ENCODE results near the gene FAM200A. TPM values are rescaled to one million over a fixed set of nuclear protein-coding genes. Genes with fewer than 3 reads are reported as not detected.

Gene FAM200A
- total RNA-seq, 1 experiment from 2014 or later, result 4.7 TPM

DNA sequence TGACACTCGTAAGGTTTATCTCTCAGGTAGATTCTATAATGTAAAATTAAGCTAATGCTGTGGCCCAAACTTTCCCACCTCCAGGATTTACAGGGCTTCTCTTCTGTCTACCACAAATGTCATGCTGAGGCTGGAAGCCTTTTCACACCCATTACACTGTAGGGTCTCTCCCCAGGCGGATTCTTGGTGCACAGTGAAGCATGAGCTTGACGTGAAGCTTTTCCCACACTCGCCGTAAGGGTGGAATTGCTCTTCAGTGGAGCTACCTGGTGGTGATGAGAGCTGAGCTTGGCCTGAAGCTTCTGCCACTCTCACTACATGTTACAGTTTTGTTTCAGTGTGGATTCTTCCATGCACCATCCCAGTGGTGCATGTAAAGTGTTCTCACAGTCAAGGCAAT is 11.4 kb downstream of the FAM200A start:
- CTCF ChIA-PET, result no interaction called here
- POLR2A ChIA-PET, result interaction anchor here (1.1 kb wide), 1 partner anchor 19 kb away, joined by 3 read pairs; no protein-coding TSS in a partner anchor
- Histone ChIP-seq H3K27me3 (ENCODE audit: insufficient read depth, low read length) (no peaks in the 10 kb centered on the region), H3K36me3 (ENCODE audit: control insufficient read depth in 1 of 2, insufficient read depth in 2 of 2, low read length in 2 of 2) (no peaks in the 10 kb centered on the region), H3K9me3 (ENCODE audit: control insufficient read depth in 1 of 2, insufficient read depth in 1 of 2, low read depth in 1 of 2, low read length in 2 of 2) (peaks cover 7 to 13% of the 10 kb centered on the region in 2 experiments; a peak in 2 of 4 replicates), H4K20me1 (ENCODE audit: insufficient read depth) (no peaks in the 10 kb centered on the region), H3K4me1 (ENCODE audit: control insufficient read depth in 1 of 2, insufficient read depth in 2 of 2, low read length in 2 of 2) (no peaks in the 10 kb centered on the region), H3K9ac (ENCODE audit: low read length) (no peak overlapping the region), H3K27ac (ENCODE audit: low read depth, low read length) (no peak overlapping the region), H2AFZ (ENCODE audit: low read depth, low read length, poor library complexity, severe bottlenecking) (no peak overlapping the region), H3K79me2 (ENCODE audit: insufficient read depth, low read length) (no peaks in the 10 kb centered on the region), H3K4me2 (ENCODE audit: low read length) (no peak overlapping the region), H3K9me2 (ENCODE audit: insufficient read depth) (no peaks in the 10 kb centered on the region), H3K4me3 (replicated peaks in 1 of 2; ENCODE audit: low read depth in 1 of 2, low read length in 2 of 2) (no peak overlapping the region)
- intact Hi-C loops (cut with micrococcal nuclease), result no loop called here
- ATAC-seq (no peak), DNase-seq (ENCODE audit: low read depth, low spot score) (no peak)
- TF ChIP-seq CBX3 (IDR thresholded peaks at IDR 0.05; ENCODE audit: low read depth) (no peak), SIN3A (IDR thresholded peaks at IDR 0.05; ENCODE audit: low read depth) (no peak), JUND (IDR thresholded peaks at IDR 0.05) (no peak), TCF7L2 (IDR thresholded peaks at IDR 0.05; ENCODE audit: borderline replicate concordance, extremely low read depth, insufficient read depth, insufficient read length) (no peak), EGR1 (IDR thresholded peaks at IDR 0.05; ENCODE audit: low read depth) (no peak), SP1 (IDR thresholded peaks at IDR 0.05; ENCODE audit: low read depth) (no peak)
- TF ChIP-seq, protein P1, sequence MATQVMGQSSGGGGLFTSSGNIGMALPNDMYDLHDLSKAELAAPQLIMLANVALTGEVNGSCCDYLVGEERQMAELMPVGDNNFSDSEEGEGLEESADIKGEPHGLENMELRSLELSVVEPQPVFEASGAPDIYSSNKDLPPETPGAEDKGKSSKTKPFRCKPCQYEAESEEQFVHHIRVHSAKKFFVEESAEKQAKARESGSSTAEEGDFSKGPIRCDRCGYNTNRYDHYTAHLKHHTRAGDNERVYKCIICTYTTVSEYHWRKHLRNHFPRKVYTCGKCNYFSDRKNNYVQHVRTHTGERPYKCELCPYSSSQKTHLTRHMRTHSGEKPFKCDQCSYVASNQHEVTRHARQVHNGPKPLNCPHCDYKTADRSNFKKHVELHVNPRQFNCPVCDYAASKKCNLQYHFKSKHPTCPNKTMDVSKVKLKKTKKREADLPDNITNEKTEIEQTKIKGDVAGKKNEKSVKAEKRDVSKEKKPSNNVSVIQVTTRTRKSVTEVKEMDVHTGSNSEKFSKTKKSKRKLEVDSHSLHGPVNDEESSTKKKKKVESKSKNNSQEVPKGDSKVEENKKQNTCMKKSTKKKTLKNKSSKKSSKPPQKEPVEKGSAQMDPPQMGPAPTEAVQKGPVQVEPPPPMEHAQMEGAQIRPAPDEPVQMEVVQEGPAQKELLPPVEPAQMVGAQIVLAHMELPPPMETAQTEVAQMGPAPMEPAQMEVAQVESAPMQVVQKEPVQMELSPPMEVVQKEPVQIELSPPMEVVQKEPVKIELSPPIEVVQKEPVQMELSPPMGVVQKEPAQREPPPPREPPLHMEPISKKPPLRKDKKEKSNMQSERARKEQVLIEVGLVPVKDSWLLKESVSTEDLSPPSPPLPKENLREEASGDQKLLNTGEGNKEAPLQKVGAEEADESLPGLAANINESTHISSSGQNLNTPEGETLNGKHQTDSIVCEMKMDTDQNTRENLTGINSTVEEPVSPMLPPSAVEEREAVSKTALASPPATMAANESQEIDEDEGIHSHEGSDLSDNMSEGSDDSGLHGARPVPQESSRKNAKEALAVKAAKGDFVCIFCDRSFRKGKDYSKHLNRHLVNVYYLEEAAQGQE (IDR thresholded peaks at IDR 0.05; ENCODE audit: low read depth), result no peak
- no TSS peak for BruUV-seq (replicated peaks)
- RAD21 ChIA-PET (ENCODE audit: low non-redundant PET in 1 of 2, low total read pairs in 2 of 2, uncharacterized antibody in 2 of 2, unreplicated experiment in 2 of 2), result no interaction called here

Data from HCT116 (cell line).